ENCODE results near the gene KNSTRN.

- TF ChIP-seq CTCF (IDR thresholded peaks at IDR 0.05): no peak
- no peak for TF ChIP-seq EP300 (IDR thresholded peaks at IDR 0.05)
- no peak for TF ChIP-seq POLR2A (IDR thresholded peaks at IDR 0.05)
Observed at GRCh38 chr15:40392986-40393948, 10.7 kb downstream of the KNSTRN start.

Data from suprapubic skin (tissue), 3 donors.